Cardiac muscle cell (in vitro differentiated cells and primary cell): Measurements from ENCODE around the gene RITA1. TPM values are rescaled to one million over a fixed set of nuclear protein-coding genes. Genes with fewer than 3 reads are reported as not detected.

ENCODE experiments used
- DNase-seq, 2 donors: peaks; one replicate each; pipeline versions ENCODE4 v3.0.0 to v3.0.0-alpha.2; 2010 to 2017; ENCODE audit warnings: low read depth in 1 of 2, low spot score in 1 of 2
- H3K27ac ChIP-seq: fragments of 200-600 bp; sonication (generic); 2 replicates; pipeline ENCODE4 v1.5.1; 2016
- H3K27me3 ChIP-seq: fragments of 200-600 bp; sonication (generic); 2 replicates; pipeline ENCODE4 v1.6.0; 2016; ENCODE audit warnings: control low read depth
- H3K36me3 ChIP-seq: fragments of 200-600 bp; sonication (generic); 2 replicates; pipeline ENCODE4 v1.5.1; 2016; ENCODE audit warnings: control low read depth
- H3K4me1 ChIP-seq: fragments of 200-600 bp; sonication (generic); 2 replicates; pipeline ENCODE4 v1.8.1; 2017; ENCODE audit warnings: low read depth, mild to moderate bottlenecking, mixed run types
- H3K4me3 ChIP-seq: fragments of 200-600 bp; sonication (generic); 2 replicates; pipeline ENCODE4 v1.5.1; 2016; ENCODE audit warnings: mild to moderate bottlenecking
- H3K9me3 ChIP-seq: fragments of 200-600 bp; sonication (generic); 2 replicates; pipeline ENCODE4 v1.5.1; 2017; ENCODE audit warnings: low read depth, mild to moderate bottlenecking, control low read depth
- polyA plus RNA-seq: library from polyadenylated mRNA; unstranded; fragments of >200 nt; fragmentation: Nextera tagmentation; extraction: Ambion mirVana; gene quantifications from 2 replicates; pipeline ENCODE4 v1.2.1, GENCODE V29; 2016
- total RNA-seq: library from RNA; depleted of rRNA; stranded (reverse); fragments of >200 nt; gene quantifications from 2 replicates; pipeline ENCODE4 v1.2.3, GENCODE V29; 2016
- TF ChIP-seq, protein P1 (sequence below): IDR thresholded peaks from 2 replicates; pipeline ENCODE4 v1.5.1; 2012; ENCODE audit warnings: low read depth, mild to moderate bottlenecking, low read length

Gene RITA1
- total and polyA plus RNA-seq, 2 experiments from 2014 or later: 36.1 to 40.7 TPM

DNA sequence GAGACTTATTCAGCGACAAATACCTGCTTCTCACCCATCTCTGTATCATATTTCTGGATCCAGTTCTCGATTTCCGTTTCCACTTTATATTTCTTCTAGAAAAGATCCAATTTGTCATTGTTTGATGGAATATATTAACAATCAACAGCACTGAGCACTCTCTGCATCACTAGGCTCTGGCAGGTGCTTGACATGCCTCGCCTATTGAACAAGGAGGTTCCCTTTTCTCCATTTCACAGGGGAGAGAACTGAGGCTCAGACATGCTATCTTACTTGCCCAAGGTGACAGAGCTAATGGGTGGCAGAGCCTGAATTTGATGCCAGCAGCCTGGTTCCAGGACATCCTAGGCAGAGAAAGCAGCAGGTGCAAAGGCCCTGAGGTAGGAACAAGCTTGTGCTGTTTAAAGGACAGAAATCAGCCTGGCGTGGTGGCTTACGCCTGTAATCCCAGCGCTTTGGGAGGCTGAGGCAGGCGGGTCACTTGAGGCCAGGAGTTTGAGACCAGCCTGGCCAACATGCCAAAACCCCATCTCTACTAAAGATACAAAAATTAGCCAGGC, 12.1 kb downstream of the RITA1 start:
- TF ChIP-seq, protein P1, sequence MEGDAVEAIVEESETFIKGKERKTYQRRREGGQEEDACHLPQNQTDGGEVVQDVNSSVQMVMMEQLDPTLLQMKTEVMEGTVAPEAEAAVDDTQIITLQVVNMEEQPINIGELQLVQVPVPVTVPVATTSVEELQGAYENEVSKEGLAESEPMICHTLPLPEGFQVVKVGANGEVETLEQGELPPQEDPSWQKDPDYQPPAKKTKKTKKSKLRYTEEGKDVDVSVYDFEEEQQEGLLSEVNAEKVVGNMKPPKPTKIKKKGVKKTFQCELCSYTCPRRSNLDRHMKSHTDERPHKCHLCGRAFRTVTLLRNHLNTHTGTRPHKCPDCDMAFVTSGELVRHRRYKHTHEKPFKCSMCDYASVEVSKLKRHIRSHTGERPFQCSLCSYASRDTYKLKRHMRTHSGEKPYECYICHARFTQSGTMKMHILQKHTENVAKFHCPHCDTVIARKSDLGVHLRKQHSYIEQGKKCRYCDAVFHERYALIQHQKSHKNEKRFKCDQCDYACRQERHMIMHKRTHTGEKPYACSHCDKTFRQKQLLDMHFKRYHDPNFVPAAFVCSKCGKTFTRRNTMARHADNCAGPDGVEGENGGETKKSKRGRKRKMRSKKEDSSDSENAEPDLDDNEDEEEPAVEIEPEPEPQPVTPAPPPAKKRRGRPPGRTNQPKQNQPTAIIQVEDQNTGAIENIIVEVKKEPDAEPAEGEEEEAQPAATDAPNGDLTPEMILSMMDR: no peak
- no peaks in the 10 kb centered on the region for H3K9me3 ChIP-seq
- H3K27ac ChIP-seq: no peak overlapping the region

DNA sequence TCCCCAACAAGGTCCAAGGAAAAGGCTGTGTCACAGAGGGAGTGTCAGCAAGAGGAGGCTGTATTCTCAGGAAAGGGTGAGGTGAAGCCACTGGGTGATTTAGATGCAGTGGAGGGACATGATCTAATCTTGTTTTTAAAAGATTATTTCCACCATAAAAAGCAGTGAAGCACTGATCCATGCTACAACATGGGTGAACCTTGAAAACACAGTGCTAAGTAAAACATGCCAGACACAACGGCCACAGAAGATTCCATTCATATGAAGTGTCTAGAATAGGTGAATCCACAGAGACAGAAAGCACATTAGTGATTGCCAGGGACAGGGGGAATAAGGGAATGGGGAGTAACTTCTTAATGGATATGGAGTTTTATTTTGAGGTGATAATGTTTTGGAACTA, 12.8 kb downstream of the RITA1 start:
- no peak overlapping the region for H3K4me3 ChIP-seq
- DNase-seq: no peak
- TF ChIP-seq, protein P1: no peak
- H3K27ac ChIP-seq: no peak overlapping the region
- H3K4me1 ChIP-seq: no peaks in the 10 kb centered on the region
- no peaks in the 10 kb centered on the region for H3K27me3 ChIP-seq
- no peaks in the 10 kb centered on the region for H3K36me3 ChIP-seq
- H3K9me3 ChIP-seq: no peaks in the 10 kb centered on the region

More for the DNA sequence above, 12.1 kb downstream of the RITA1 start:
- no peak overlapping the region for H3K4me3 ChIP-seq
- no peaks in the 10 kb centered on the region for H3K27me3 ChIP-seq
- H3K4me1 ChIP-seq: no peaks in the 10 kb centered on the region
- DNase-seq: no peak
- no peaks in the 10 kb centered on the region for H3K36me3 ChIP-seq

DNA sequence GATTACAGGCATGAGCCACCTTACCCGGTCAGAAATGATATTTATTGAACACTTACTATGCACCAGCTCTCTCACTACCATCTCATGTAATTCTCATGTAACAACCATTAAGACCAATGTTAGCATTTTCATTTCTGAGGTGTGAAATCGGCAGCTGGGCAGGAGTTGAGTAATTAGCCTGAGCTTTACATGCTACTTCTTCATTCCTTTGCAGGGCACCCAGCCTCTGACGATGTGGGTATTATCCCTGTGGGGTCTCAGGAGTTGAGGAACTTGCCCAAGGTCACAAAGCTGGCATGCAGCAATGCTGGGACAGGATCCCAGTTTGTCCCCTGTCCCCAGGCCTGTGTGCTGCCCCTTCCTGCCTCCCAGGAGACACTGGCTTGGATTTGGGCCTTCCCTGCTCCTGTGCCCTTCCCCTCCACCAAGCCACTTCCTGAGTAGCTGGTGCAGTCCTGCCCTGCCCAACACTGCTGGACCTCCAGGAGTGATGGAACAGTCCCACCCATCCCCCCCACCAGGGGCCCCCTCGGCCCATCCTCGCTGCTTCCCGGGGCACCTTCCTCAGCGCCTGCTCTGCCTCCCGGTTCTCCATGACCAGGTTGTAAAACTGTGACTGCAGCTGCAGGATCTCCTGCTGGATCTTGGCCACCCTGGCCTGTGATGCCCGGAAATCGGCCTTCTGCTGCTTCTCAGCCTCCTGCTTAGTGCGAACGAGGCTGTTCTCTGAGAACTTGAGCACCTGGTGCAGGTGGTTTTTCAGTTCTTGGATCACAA, 14.7 kb downstream of the RITA1 start:
- H3K27ac ChIP-seq: no peak overlapping the region
- TF ChIP-seq, protein P1: no peak
- no peaks in the 10 kb centered on the region for H3K36me3 ChIP-seq
- H3K4me1 ChIP-seq: no peaks in the 10 kb centered on the region
- H3K9me3 ChIP-seq: no peaks in the 10 kb centered on the region
- no peak for DNase-seq
- no peaks in the 10 kb centered on the region for H3K27me3 ChIP-seq
- H3K4me3 ChIP-seq: no peak overlapping the region

DNA sequence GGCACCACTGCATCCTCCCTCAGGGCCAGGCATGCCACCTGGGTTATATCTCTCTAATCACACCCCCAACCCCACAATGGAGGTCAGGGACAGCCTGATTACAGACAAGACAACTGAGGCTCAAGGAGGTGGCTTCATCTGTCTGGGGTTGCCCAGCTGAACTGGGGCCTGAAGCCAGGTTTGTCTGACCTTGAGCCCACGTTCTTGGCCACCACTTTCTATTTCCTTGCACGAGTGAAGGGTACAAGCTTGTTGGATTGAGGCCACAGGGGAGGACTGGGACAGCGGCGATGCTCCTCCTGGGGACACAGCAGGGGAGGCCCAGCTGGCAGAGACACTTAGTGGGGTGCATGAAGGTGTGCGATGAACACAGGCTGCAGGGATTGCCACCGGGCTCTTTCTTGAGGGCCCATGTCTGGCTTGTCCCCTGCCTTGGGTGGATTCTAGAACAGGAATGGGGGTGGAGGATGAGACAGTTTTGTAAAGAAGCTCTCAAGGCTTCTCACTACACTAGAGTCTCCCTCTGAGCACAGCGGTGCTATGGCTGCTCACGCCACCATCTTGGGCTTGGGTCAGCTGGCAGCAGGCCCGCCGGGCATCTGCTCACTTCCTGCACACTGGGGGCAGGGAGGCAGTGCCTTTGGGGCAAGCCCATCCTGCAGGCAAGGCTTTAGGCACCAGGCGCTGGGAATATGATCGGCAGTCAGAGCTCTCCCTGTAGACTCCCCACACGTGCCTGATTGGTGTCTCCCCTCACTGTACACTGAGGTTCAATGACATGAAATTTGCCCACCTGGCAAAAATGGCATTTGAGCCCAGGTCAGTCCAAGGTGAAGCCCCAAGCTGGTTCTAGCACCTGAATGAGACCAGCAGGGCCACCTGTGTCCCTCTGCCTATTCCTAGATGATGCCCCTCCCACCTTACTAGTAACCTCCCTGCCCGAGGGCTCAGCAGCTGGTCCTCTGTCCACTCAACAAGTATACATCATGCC, 16.0 kb downstream of the RITA1 start:
- TF ChIP-seq, protein P1: no peak
- Histone ChIP-seq H3K4me3 (no peak overlapping the region), H3K27me3 (no peaks in the 10 kb centered on the region), H3K36me3 (no peaks in the 10 kb centered on the region), H3K9me3 (no peaks in the 10 kb centered on the region), H3K4me1 (no peaks in the 10 kb centered on the region), H3K27ac (no peak overlapping the region)
- DNase-seq: no peak

DNA sequence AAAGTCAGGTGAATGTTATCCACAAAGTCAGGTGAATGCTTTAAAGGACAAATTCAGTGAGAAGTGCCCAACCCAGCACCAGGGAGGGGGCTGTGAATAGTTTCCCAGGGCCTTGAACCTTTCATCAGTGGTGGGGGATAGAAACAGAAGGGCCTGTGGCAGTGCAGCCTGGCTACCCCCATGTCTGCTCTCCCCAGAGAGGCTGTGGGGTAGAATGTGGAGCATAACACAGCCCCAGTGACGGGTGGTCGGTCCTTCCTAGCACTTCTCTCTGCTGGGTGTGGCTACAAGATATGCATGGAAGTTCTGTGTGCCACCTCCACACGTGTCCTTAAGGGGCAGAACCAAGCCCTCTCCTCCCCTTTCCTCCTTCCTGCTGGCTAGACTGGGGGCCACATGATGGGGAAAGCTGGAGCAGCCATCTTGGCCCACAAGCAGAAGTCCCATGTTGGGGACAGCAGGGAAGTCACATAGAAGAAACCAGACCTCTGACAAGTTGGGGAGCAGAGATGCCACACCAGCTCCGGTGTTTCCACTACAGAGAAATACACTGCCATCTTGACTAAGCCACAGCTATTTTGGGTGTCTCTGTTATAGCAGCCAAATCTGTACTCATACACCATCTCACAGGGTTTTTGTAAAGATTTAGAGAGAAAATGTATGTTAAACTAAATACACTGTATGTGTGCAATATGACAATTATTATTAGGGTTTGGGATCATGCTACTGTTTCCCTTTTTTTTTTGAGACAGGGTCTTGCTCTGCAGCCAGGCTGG, 17.0 kb downstream of the RITA1 start:
- H3K27me3 ChIP-seq: no peaks in the 10 kb centered on the region
- H3K9me3 ChIP-seq: no peaks in the 10 kb centered on the region
- no peak overlapping the region for H3K4me3 ChIP-seq
- TF ChIP-seq, protein P1: no peak
- no peak overlapping the region for H3K27ac ChIP-seq
- H3K4me1 ChIP-seq: no peaks in the 10 kb centered on the region
- no peak for DNase-seq
- no peaks in the 10 kb centered on the region for H3K36me3 ChIP-seq
